Left ventricle myocardium inferior (tissue), 1 donor: ENCODE measurements around the gene MESP1. TPM values are rescaled to one million over a fixed set of nuclear protein-coding genes. Genes with fewer than 3 reads are reported as not detected.

Experiments
- DNase-seq: peaks from one replicate; pipeline ENCODE4 v3.0.0-alpha.2; 2020
- H3K27ac ChIP-seq: fragments of 200-600 bp; replicated peaks from 2 replicates; pipeline ENCODE4 v1.8.0; 2021
- H3K27me3 ChIP-seq: fragments of 200-600 bp; 2 replicates; pipeline ENCODE4 v1.8.0; 2021; ENCODE audit warnings: low read depth
- H3K36me3 ChIP-seq: fragments of 200-600 bp; 2 replicates; pipeline ENCODE4 v1.8.0; 2021
- H3K4me1 ChIP-seq: fragments of 200-600 bp; 2 replicates; pipeline ENCODE4 v1.8.0; 2021
- H3K4me3 ChIP-seq: fragments of 200-600 bp; 2 replicates; pipeline ENCODE4 v1.8.0; 2021; ENCODE audit warnings: mild to moderate bottlenecking, moderate library complexity
- H3K9me3 ChIP-seq: fragments of 200-600 bp; replicated peaks from 2 replicates; pipeline ENCODE4 v1.8.0; 2021
- CTCF ChIP-seq: fragments of 200-600 bp; IDR thresholded peaks from 2 replicates; pipeline ENCODE4 v1.8.0; 2021; ENCODE audit warnings: antibody characterized with exemption, mild to moderate bottlenecking, borderline replicate concordance
- intact Hi-C: fragments of 100-400 bp; cut with micrococcal nuclease; formaldehyde crosslinking; loops from one replicate; pipeline ENCODE4 v1.11.0; 2022
- total RNA-seq: library from RNA; stranded (reverse); fragmentation: NEBNext Ultra II Directional; extraction: Animal tissue kit (Norgen Biotek cat#: 25700); gene quantifications from one replicate; pipeline ENCODE4 v1.2.1, GENCODE V29; 2021
- donor health status: DM: no; HTN: yes; CAD: no; lungs with severe emphysema.

MESP1 gene
- total RNA-seq, 1 donor from 2014 or later = 8.4 TPM

- Histone ChIP-seq H3K36me3 (no peaks in the 10 kb centered on the region), H3K4me3 (no peak overlapping the region), H3K4me1 (peaks cover 26% of the 10 kb centered on the region), H3K27me3 (no peaks in the 10 kb centered on the region), H3K27ac (peak overlapping the region; percentile 67), H3K9me3 (no peaks in the 10 kb centered on the region)
- intact Hi-C loops = no loop called here
- peak; percentile 54 for DNase-seq
- no peak for TF ChIP-seq CTCF
Observed at GRCh38 chr15:89766357-89767311, 15.6 kb upstream of the MESP1 start.

GRCh38 chr15:89765694-89766093 lies 14.6 kb upstream of the MESP1 start:
- DNase-seq = no peak
- H3K4me1 ChIP-seq = peaks cover 26% of the 10 kb centered on the region
- H3K27ac ChIP-seq = no peak overlapping the region
- H3K36me3 ChIP-seq = no peaks in the 10 kb centered on the region
- no peak overlapping the region for H3K4me3 ChIP-seq
- H3K9me3 ChIP-seq = no peaks in the 10 kb centered on the region
- intact Hi-C loops = no loop called here
- no peaks in the 10 kb centered on the region for H3K27me3 ChIP-seq
- TF ChIP-seq CTCF = no peak

- DNase-seq = no peak
- Histone ChIP-seq H3K4me3 (no peak overlapping the region), H3K27ac (no peak overlapping the region), H3K27me3 (no peaks in the 10 kb centered on the region), H3K36me3 (no peaks in the 10 kb centered on the region), H3K9me3 (no peaks in the 10 kb centered on the region), H3K4me1 (peaks cover 11% of the 10 kb centered on the region)
- intact Hi-C loops = loop anchor here (5.0 kb wide), 1 partner anchor 115 kb away; no protein-coding TSS in a partner anchor
- TF ChIP-seq CTCF = no peak
Observed at GRCh38 chr15:89761929-89762328, 10.9 kb upstream of the MESP1 start.

GRCh38 chr15:89761009-89761831 lies 10.2 kb upstream of the MESP1 start:
- Histone ChIP-seq H3K4me1 (peaks cover 4% of the 10 kb centered on the region), H3K4me3 (no peak overlapping the region), H3K36me3 (no peaks in the 10 kb centered on the region), H3K27ac (no peak overlapping the region), H3K9me3 (no peaks in the 10 kb centered on the region), H3K27me3 (no peaks in the 10 kb centered on the region)
- DNase-seq = no peak
- peak; percentile 15 for TF ChIP-seq CTCF
- intact Hi-C loops = loop anchor here (5.0 kb wide), 1 partner anchor 116 kb away; no protein-coding TSS in a partner anchor

GRCh38 chr15:89760303-89761008 lies 9.4 kb upstream of the MESP1 start:
- Histone ChIP-seq H3K4me1 (no peaks in the 10 kb centered on the region), H3K4me3 (no peak overlapping the region), H3K36me3 (no peaks in the 10 kb centered on the region), H3K27ac (no peak overlapping the region), H3K27me3 (no peaks in the 10 kb centered on the region), H3K9me3 (no peaks in the 10 kb centered on the region)
- peak; percentile 81 for DNase-seq
- peak; percentile 95 for TF ChIP-seq CTCF
- intact Hi-C loops = loop anchor here (5.0 kb wide), 1 partner anchor 117 kb away; no protein-coding TSS in a partner anchor
